ENCODE measurements around the gene SLC46A1.

GRCh38 chr17:28366605-28367004 is 39.4 kb downstream of the SLC46A1 start:
- no peak for TF ChIP-seq CTCF (IDR thresholded peaks at IDR 0.05; ENCODE audit: low read length)
- no peak for TF ChIP-seq EZH2 (optimal IDR thresholded peaks at IDR 0.05; ENCODE audit: low read depth, low read length)
- TF ChIP-seq EZH2phosphoT487 (IDR thresholded peaks at IDR 0.05; ENCODE audit: low read length), result no peak

All from MM.1S (cell line).